ENCODE data around the gene HAX1. TPM values are rescaled to one million over a fixed set of nuclear protein-coding genes. Genes with fewer than 3 reads are reported as not detected.
"Not testable (repeated sequence)": the region's sequence is repeated elsewhere in the genome, so short reads cannot be mapped to it uniquely, and the experiment has no call there.

Gene HAX1
- polyA plus RNA-seq = 10 to 100 TPM; 79.8 to 96.7 (median 87.2) TPM

- H3K27ac ChIP-seq (ENCODE audit: low read depth, low read length) = peak within 1 kb of the TSS; percentile 54
- WGBS, 3 donors = 0 to 1% (median 0%) methylated on average over 47 of the region's 47 CpGs
Measured at GRCh38 chr1:154272217-154272998, at the start of gene HAX1. Gene HAX1 (plus strand): TSS chr1:154272629. CDS start chr1:154272724, 95 bp downstream.

GRCh38 chr1:154222918-154223317, 49.5 kb upstream of the HAX1 start:
- 75 to 91% (median 84%) methylated on average over 1 of the region's 1 CpG for WGBS, 3 donors
- no peak overlapping the region for H3K27ac ChIP-seq (ENCODE audit: low read depth, low read length)

GRCh38 chr1:154223621-154224020, 48.8 kb upstream of the HAX1 start:
- WGBS, 3 donors = 38 to 61% (median 59%) methylated on average over 2 of the region's 2 CpGs
- H3K27ac ChIP-seq (ENCODE audit: low read depth, low read length) = no peak overlapping the region

GRCh38 chr1:154225370-154225769, 47.1 kb upstream of the HAX1 start:
- H3K27ac ChIP-seq (ENCODE audit: low read depth, low read length) = no peak overlapping the region
- 92 to 100% (median 95%) methylated on average over 2 of the region's 2 CpGs for WGBS, 3 donors

- H3K27ac ChIP-seq (ENCODE audit: low read depth, low read length) = not testable (repeated sequence)
- WGBS, 3 donors = 97 to 98% (median 98%) methylated on average over 3 of the region's 3 CpGs
Measured at GRCh38 chr1:154231112-154231511, 41.3 kb upstream of the HAX1 start.

- WGBS, 3 donors = 95 to 97% (median 97%) methylated on average over 12 of the region's 12 CpGs
- H3K27ac ChIP-seq (ENCODE audit: low read depth, low read length) = not testable (repeated sequence)
Measured at GRCh38 chr1:154233127-154233526, 39.3 kb upstream of the HAX1 start.

GRCh38 chr1:154236855-154237254, 35.6 kb upstream of the HAX1 start:
- WGBS, 3 donors = 73 to 83% (median 81%) methylated on average over 4 of the region's 4 CpGs
- H3K27ac ChIP-seq (ENCODE audit: low read depth, low read length) = no peak overlapping the region

GRCh38 chr1:154237435-154237834, 35.0 kb upstream of the HAX1 start:
- no peak overlapping the region for H3K27ac ChIP-seq (ENCODE audit: low read depth, low read length)
- WGBS, 3 donors = 92 to 97% (median 92%) methylated on average over 2 of the region's 2 CpGs

GRCh38 chr1:154237880-154238506, 34.4 kb upstream of the HAX1 start:
- 86 to 90% (median 90%) methylated on average over 6 of the region's 6 CpGs for WGBS, 3 donors
- H3K27ac ChIP-seq (ENCODE audit: low read depth, low read length) = no peak overlapping the region

- WGBS, 3 donors = 81 to 92% (median 84%) methylated on average over 3 of the region's 3 CpGs
- no peak overlapping the region for H3K27ac ChIP-seq (ENCODE audit: low read depth, low read length)
Measured at GRCh38 chr1:154239491-154239890, 32.9 kb upstream of the HAX1 start.

GRCh38 chr1:154240294-154240833, 32.1 kb upstream of the HAX1 start:
- H3K27ac ChIP-seq (ENCODE audit: low read depth, low read length) = no peak overlapping the region
- WGBS, 3 donors = 87 to 92% (median 91%) methylated on average over 3 of the region's 3 CpGs

GRCh38 chr1:154241703-154242351, 30.6 kb upstream of the HAX1 start:
- WGBS, 3 donors = 82 to 95% (median 95%) methylated on average over 3 of the region's 3 CpGs
- H3K27ac ChIP-seq (ENCODE audit: low read depth, low read length) = no peak overlapping the region

- 94 to 95% (median 94%) methylated on average over 7 of the region's 7 CpGs for WGBS, 3 donors
- no peak overlapping the region for H3K27ac ChIP-seq (ENCODE audit: low read depth, low read length)
Measured at GRCh38 chr1:154253671-154254070, 18.8 kb upstream of the HAX1 start.

GRCh38 chr1:154256686-154257085, 15.7 kb upstream of the HAX1 start:
- no peak overlapping the region for H3K27ac ChIP-seq (ENCODE audit: low read depth, low read length)

- 94 to 95% (median 95%) methylated on average over 2 of the region's 2 CpGs for WGBS, 3 donors
- no peak overlapping the region for H3K27ac ChIP-seq (ENCODE audit: low read depth, low read length)
Measured at GRCh38 chr1:154258784-154259183, 13.6 kb upstream of the HAX1 start.

- H3K27ac ChIP-seq (ENCODE audit: low read depth, low read length) = no peak overlapping the region
- WGBS, 3 donors = 65 to 88% (median 74%) methylated on average over 1 of the region's 1 CpG
Measured at GRCh38 chr1:154260127-154260526, 12.3 kb upstream of the HAX1 start.

- whole genome bisulfite sequencing, 3 donors = 72 to 81% (median 77%) methylated on average over 5 to 6 of the region's 6 CpGs
- no peak overlapping the region for H3K27ac ChIP-seq (ENCODE audit: low read depth, low read length)
Measured at GRCh38 chr1:154263465-154264332, 8.7 kb upstream of the HAX1 start.

- WGBS, 3 donors = 63 to 76% (median 75%) methylated on average over 1 of the region's 1 CpG
- H3K27ac ChIP-seq (ENCODE audit: low read depth, low read length) = no peak overlapping the region
Measured at GRCh38 chr1:154264454-154264853, 8.0 kb upstream of the HAX1 start.
